Colonic mucosa (tissue), 4 donors: ENCODE data around the gene FAM227B. TPM values are rescaled to one million over a fixed set of nuclear protein-coding genes. Genes with fewer than 3 reads are reported as not detected.

Experiments used
- DNase-seq: peaks from one replicate; pipeline ENCODE4 v3.0.0-alpha.2; 2020
- H3K27ac ChIP-seq: fragments of 200-600 bp; one replicate; pipeline ENCODE4 v1.8.0; 2021
- H3K27me3 ChIP-seq: fragments of 200-600 bp; one replicate; pipeline ENCODE4 v1.8.0; 2021
- H3K36me3 ChIP-seq: fragments of 200-600 bp; one replicate; pipeline ENCODE4 v1.8.0; 2021
- H3K4me1 ChIP-seq: fragments of 200-600 bp; one replicate; pipeline ENCODE4 v1.8.0; 2021; ENCODE audit warnings: mild to moderate bottlenecking
- H3K4me3 ChIP-seq: fragments of 200-600 bp; one replicate; pipeline ENCODE4 v1.8.0; 2021
- H3K9ac ChIP-seq, 2 donors: one replicate each; pipeline ENCODE4 v1.7.0; 2013; ENCODE audit warnings: control low read depth in 2 of 2, low read depth in 2 of 2, low read length in 2 of 2
- H3K9me3 ChIP-seq: fragments of 200-600 bp; one replicate; pipeline ENCODE4 v1.8.0; 2021
- intact Hi-C: fragments of 100-400 bp; cut with DNase I; formaldehyde crosslinking; loops from one replicate; pipeline ENCODE4 v1.14.1; 2022
- total RNA-seq, 2 donors: library from RNA; stranded (reverse); fragmentation: NEBNext Ultra II Directional in 1 of 2; extraction: Animal tissue kit (Norgen Biotek cat#: 25700) in 1 of 2; gene quantifications; one replicate each; pipeline ENCODE4 v1.2.1, GENCODE V29; 2021
- TF ChIP-seq, protein P1 (sequence below): fragments of 200-600 bp; IDR thresholded peaks from one replicate; pipeline ENCODE4 v1.8.0; 2022; ENCODE audit warnings: antibody characterized with exemption, mild to moderate bottlenecking
- donor health status: healthy.
- donor health status: DM: no; HTN: no; CAD: no.
- donor health status: DM: no; HTN: no; CAD: no.

The FAM227B gene
- total RNA-seq, 2 donors from 2014 or later: 1.0 to 2.3 TPM

DNA sequence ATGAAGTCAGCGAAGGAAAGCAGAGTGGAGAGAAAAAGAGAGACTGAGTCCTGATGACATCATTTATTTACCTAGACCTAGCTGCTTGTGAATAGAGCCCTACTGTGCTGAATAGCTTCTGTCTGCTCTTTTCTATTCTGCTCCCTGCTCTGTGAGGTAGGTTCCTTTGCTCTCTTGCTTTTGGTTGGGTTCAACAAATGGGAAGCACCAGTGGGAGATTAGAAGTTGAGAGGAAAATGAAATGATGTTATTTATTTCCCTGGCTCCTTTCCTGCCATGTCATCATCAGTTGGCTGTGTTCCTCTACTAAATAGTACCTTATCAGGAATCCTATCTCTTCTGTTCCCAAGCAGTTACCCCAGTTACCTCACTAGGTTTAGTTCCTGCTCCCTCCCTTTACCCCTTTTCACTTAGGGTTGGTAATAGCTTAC lies 23.8 kb upstream of the FAM227B start:
- intact Hi-C loops: no loop called here
- H3K9ac ChIP-seq: no peak overlapping the region
- H3K36me3 ChIP-seq: no peaks in the 10 kb centered on the region
- no peaks in the 10 kb centered on the region for H3K27me3 ChIP-seq
- no peak for DNase-seq
- no peaks in the 10 kb centered on the region for H3K9me3 ChIP-seq
- H3K4me1 ChIP-seq: no peaks in the 10 kb centered on the region
- no peak overlapping the region for H3K4me3 ChIP-seq
- TF ChIP-seq, protein P1, sequence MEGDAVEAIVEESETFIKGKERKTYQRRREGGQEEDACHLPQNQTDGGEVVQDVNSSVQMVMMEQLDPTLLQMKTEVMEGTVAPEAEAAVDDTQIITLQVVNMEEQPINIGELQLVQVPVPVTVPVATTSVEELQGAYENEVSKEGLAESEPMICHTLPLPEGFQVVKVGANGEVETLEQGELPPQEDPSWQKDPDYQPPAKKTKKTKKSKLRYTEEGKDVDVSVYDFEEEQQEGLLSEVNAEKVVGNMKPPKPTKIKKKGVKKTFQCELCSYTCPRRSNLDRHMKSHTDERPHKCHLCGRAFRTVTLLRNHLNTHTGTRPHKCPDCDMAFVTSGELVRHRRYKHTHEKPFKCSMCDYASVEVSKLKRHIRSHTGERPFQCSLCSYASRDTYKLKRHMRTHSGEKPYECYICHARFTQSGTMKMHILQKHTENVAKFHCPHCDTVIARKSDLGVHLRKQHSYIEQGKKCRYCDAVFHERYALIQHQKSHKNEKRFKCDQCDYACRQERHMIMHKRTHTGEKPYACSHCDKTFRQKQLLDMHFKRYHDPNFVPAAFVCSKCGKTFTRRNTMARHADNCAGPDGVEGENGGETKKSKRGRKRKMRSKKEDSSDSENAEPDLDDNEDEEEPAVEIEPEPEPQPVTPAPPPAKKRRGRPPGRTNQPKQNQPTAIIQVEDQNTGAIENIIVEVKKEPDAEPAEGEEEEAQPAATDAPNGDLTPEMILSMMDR: no peak
- no peak overlapping the region for H3K27ac ChIP-seq

DNA sequence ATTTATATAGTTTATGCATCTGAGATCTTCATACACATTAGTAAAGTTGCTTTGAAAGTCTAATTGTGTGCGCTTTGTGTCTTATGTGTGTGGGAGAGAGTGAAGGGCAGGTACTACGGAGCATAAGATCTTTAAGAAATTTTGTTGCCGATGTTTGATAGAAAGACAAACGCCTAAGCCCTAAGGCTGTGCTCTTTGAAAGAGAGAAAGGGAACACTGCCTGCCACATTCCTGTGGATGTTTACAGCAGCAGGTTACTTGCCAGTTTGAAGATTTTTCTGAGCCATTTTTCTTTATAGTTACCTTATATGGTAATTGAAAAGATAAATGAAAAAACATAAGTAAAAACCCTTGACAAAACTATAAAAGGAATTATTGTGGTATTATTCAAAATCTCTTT lies 17.2 kb upstream of the FAM227B start:
- H3K27ac ChIP-seq: no peak overlapping the region

DNA sequence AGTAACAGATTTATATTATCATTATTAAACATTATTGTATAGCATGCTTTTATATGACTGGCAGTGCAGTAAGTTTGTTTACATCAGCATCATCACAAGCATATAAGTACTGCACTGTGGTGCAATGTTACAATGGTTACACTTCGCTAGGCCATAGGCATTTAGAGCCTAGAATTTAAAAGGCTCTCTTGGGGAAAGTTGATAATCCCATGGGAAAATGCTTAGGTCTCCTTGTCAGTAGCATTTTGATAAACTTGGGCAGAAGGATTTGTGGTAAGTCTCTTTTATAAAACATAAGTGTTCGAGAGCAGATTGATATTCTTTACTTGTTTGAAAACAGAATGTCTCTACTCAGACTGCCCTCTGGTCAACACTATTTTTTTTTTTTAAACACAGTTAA lies 7.8 kb upstream of the FAM227B start:
- TF ChIP-seq, protein P1: no peak
- Histone ChIP-seq H3K4me3 (no peak overlapping the region), H3K27me3 (no peaks in the 10 kb centered on the region), H3K4me1 (no peaks in the 10 kb centered on the region), H3K36me3 (no peaks in the 10 kb centered on the region), H3K9me3 (no peaks in the 10 kb centered on the region), H3K27ac (no peak overlapping the region), H3K9ac (no peak overlapping the region)
- intact Hi-C loops: no loop called here
- no peak for DNase-seq

More for the DNA sequence above, 17.2 kb upstream of the FAM227B start:
- Histone ChIP-seq H3K4me1 (no peaks in the 10 kb centered on the region), H3K27me3 (no peaks in the 10 kb centered on the region), H3K9me3 (no peaks in the 10 kb centered on the region), H3K4me3 (no peak overlapping the region), H3K9ac (no peak overlapping the region), H3K36me3 (no peaks in the 10 kb centered on the region)
- intact Hi-C loops: no loop called here
- TF ChIP-seq, protein P1: no peak
- no peak for DNase-seq

DNA sequence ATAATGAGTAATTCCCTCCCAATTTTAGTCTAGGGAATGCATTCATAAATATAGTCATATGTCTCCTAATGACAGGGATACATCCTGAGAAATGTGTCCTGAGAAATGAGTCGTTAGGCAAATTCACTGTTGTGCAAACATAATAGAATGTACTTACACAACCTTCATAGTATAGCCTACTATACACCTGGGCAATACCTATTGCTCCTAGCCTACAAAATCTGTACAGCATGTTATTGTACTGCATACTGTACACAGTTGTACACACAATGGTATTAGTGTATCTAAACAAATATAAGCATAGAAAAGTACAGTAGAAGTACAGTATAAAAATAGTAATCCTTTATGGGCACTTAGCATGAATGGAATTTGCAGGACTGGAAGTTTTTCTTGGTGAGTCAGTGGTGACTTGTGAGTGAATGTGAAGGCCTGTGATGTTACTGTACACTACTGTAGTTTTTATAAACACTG lies 6.8 kb upstream of the FAM227B start:
- H3K36me3 ChIP-seq: no peaks in the 10 kb centered on the region
- intact Hi-C loops: no loop called here
- TF ChIP-seq, protein P1: no peak

DNA sequence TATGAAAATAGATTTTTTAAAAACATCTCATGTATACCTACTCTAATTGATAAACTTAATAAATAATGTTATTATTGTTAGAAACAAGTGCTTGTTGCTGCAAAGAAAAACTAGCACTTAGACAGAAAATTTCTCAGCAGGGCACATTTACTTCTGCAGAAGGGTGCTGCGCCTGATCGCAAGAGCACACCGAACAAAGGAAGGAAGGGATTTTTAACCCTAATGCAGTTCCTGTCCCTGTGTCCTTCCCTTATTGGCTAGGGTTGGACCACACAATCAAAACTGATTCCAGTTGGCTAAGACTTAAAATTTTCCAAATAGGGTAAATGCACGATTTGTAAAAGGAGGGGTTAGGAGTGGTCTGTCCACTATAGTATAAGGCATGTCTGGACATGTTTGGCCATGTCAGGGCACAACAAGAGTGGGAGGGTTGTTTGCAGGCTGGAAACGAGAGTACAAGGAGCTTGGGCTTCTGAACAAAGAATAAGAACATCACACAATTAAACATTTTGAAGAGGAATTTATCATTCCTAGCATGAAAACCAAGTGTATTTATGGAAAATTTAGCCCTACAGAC lies 4.9 kb upstream of the FAM227B start:
- no peak for DNase-seq
- TF ChIP-seq, protein P1: no peak
- no peaks in the 10 kb centered on the region for H3K27me3 ChIP-seq
- no peaks in the 10 kb centered on the region for H3K4me1 ChIP-seq
- no peak overlapping the region for H3K27ac ChIP-seq
- no peak overlapping the region for H3K4me3 ChIP-seq
- H3K9me3 ChIP-seq: no peaks in the 10 kb centered on the region
- intact Hi-C loops: no loop called here
- H3K36me3 ChIP-seq: no peaks in the 10 kb centered on the region
- H3K9ac ChIP-seq: no peak overlapping the region

More for the DNA sequence above, 6.8 kb upstream of the FAM227B start:
- no peak for DNase-seq
- H3K27me3 ChIP-seq: no peaks in the 10 kb centered on the region
- H3K4me3 ChIP-seq: no peak overlapping the region
- no peak overlapping the region for H3K9ac ChIP-seq
- no peak overlapping the region for H3K27ac ChIP-seq
- no peaks in the 10 kb centered on the region for H3K9me3 ChIP-seq
- no peaks in the 10 kb centered on the region for H3K4me1 ChIP-seq
